HEK293T (cell line): ENCODE results near the gene RSPH6A.

Experiments
- ARNT ChIP-seq: fragments of 450-650 bp; IDR thresholded peaks from 2 replicates; pipeline ENCODE4 v1.6.1; 2017; ENCODE audit warnings: mild to moderate bottlenecking
- FOXK2 ChIP-seq: fragments of 450-650 bp; IDR thresholded peaks from 2 replicates; pipeline ENCODE4 v1.6.1; 2016; ENCODE audit warnings: mild to moderate bottlenecking
- FOXM1 ChIP-seq: fragments of 450-650 bp; IDR thresholded peaks from 2 replicates; pipeline ENCODE4 v1.6.1; 2017; ENCODE audit warnings: mild to moderate bottlenecking, borderline replicate concordance
- HDGF ChIP-seq: fragments of 450-650 bp; IDR thresholded peaks from 2 replicates; pipeline ENCODE4 v1.6.1; 2017; ENCODE audit warnings: antibody characterized with exemption, borderline replicate concordance

- TF ChIP-seq HDGF: no peak
- no peak for TF ChIP-seq FOXM1
- TF ChIP-seq ARNT: no peak
- TF ChIP-seq FOXK2: no peak
Observed at GRCh38 chr19:45825263-45825605, 10.1 kb upstream of the RSPH6A start.
